Peyer's patch (tissue), 4 donors: ENCODE data around the gene TNS3.

Experiments
- POLR2A ChIP-seq, 2 donors: fragments of 450-650 bp; IDR thresholded peaks; one replicate each; pipeline ENCODE4 v1.5.1; 2017; ENCODE audit warnings: antibody characterized with exemption in 2 of 2, mild to moderate bottlenecking in 2 of 2, moderate library complexity in 2 of 2
- TF ChIP-seq, protein P1 (sequence below), 6 experiments: fragments of 450-650 bp in 4 of 6; fragments of 200-600 bp in 2 of 6; sonication (generic) in 1 of 6; IDR thresholded peaks; one replicate each; pipeline ENCODE4 v1.5.1; 2017 to 2019; ENCODE audit warnings: antibody characterized with exemption in 6 of 6, mild to moderate bottlenecking in 3 of 6, moderate library complexity in 1 of 6

GRCh38 chr7:47280114-47280513, 301.8 kb downstream of the TNS3 start:
- no peak for TF ChIP-seq POLR2A (IDR thresholded peaks at IDR 0.05)
- TF ChIP-seq, protein P1, sequence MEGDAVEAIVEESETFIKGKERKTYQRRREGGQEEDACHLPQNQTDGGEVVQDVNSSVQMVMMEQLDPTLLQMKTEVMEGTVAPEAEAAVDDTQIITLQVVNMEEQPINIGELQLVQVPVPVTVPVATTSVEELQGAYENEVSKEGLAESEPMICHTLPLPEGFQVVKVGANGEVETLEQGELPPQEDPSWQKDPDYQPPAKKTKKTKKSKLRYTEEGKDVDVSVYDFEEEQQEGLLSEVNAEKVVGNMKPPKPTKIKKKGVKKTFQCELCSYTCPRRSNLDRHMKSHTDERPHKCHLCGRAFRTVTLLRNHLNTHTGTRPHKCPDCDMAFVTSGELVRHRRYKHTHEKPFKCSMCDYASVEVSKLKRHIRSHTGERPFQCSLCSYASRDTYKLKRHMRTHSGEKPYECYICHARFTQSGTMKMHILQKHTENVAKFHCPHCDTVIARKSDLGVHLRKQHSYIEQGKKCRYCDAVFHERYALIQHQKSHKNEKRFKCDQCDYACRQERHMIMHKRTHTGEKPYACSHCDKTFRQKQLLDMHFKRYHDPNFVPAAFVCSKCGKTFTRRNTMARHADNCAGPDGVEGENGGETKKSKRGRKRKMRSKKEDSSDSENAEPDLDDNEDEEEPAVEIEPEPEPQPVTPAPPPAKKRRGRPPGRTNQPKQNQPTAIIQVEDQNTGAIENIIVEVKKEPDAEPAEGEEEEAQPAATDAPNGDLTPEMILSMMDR (IDR thresholded peaks at IDR 0.05) = no peak
